Fibroblast of lung (primary cell): Measurements from ENCODE around the gene PGAM2. TPM values are rescaled to one million over a fixed set of nuclear protein-coding genes. Genes with fewer than 3 reads are reported as not detected.

Experiments used
- DNase-seq, 2 donors: peaks; one replicate each; pipeline versions ENCODE4 v3.0.0 to v3.0.0-alpha.2; 2010; ENCODE audit warnings: low read depth in 2 of 2
- H2AFZ ChIP-seq: 2 replicates; pipeline ENCODE4 v1.5.1; 2012; ENCODE audit warnings: low read length, control low read depth, inconsistent platforms
- H3K27ac ChIP-seq: 2 replicates; pipeline ENCODE4 v1.5.1; 2011; ENCODE audit warnings: low read length, control low read depth; ENCODE audit not compliant: insufficient read depth
- H3K27me3 ChIP-seq: 2 replicates; pipeline ENCODE4 v1.5.1; 2011; ENCODE audit warnings: mild to moderate bottlenecking, low read length; ENCODE audit not compliant: control insufficient read depth, insufficient read depth
- H3K36me3 ChIP-seq: 2 replicates; pipeline ENCODE4 v1.5.1; 2011; ENCODE audit warnings: low read length; ENCODE audit not compliant: control insufficient read depth, insufficient read depth
- H3K4me1 ChIP-seq: 2 replicates; pipeline ENCODE4 v1.5.1; 2011; ENCODE audit warnings: low read length; ENCODE audit not compliant: control insufficient read depth, insufficient read depth; ENCODE audit errors: extremely low read depth
- H3K4me2 ChIP-seq: 2 replicates; pipeline ENCODE4 v1.5.1; 2011; ENCODE audit warnings: low read length, control low read depth; ENCODE audit not compliant: insufficient read depth; ENCODE audit errors: extremely low read depth
- H3K4me3 ChIP-seq, 4 experiments: fragments of 200-600 bp in 1 of 4; sonication (generic) in 1 of 4; replicated peaks in 1 of 4; 2 replicates each; pipeline ENCODE4 v1.5.1; 2011 to 2016; ENCODE audit warnings: low read length in 4 of 4, low read depth in 3 of 4, mild to moderate bottlenecking in 3 of 4, control low read depth in 2 of 4, inconsistent platforms in 1 of 4, mixed read lengths in 1 of 4; ENCODE audit not compliant: insufficient read depth in 1 of 4; ENCODE audit errors: control extremely low read depth in 1 of 4
- H3K79me2 ChIP-seq: 2 replicates; pipeline ENCODE4 v1.5.1; 2012; ENCODE audit warnings: mild to moderate bottlenecking, low read length, inconsistent platforms; ENCODE audit not compliant: control insufficient read depth, insufficient read depth
- H3K9ac ChIP-seq: 2 replicates; pipeline ENCODE4 v1.5.1; 2011; ENCODE audit warnings: mild to moderate bottlenecking, low read length, control low read depth; ENCODE audit not compliant: insufficient read depth
- H3K9me3 ChIP-seq: 2 replicates; pipeline ENCODE4 v1.5.1; 2012; ENCODE audit warnings: low read depth, low read length; ENCODE audit not compliant: control insufficient read depth, insufficient read depth
- H4K20me1 ChIP-seq: 2 replicates; pipeline ENCODE4 v1.5.1; 2011; ENCODE audit warnings: low read length; ENCODE audit not compliant: control insufficient read depth, insufficient read depth; ENCODE audit errors: extremely low read depth
- EZH2 ChIP-seq: IDR thresholded peaks from 2 replicates; pipeline ENCODE4 v1.5.1; 2012; ENCODE audit warnings: low read length, control low read depth, mild to moderate bottlenecking; ENCODE audit errors: missing control alignments
- polyA plus RNA-seq, 2 donors: library from polyadenylated mRNA; depleted of rRNA in 1 of 2; stranded (reverse) in 1 of 2; unstranded in 1 of 2; fragments of >200 nt; gene quantifications; 2 replicates each; pipeline ENCODE4 v1.2.1, GENCODE V29; 2011 to 2012; ENCODE audit warnings: missing spikeins in 1 of 2
- total RNA-seq: library from RNA; depleted of rRNA; stranded (reverse); fragments of >200 nt; gene quantifications from 2 replicates; pipeline ENCODE4 v1.2.1, GENCODE V29; 2014
- TF ChIP-seq, protein P1 (sequence below), 2 donors: IDR thresholded peaks in 1 of 2; conservative IDR thresholded peaks in 1 of 2; 1 replicate in 1 of 2; 2 replicates in 1 of 2; pipeline ENCODE4 v1.5.1; 2011 to 2012; ENCODE audit warnings: low read length in 2 of 2, control low read depth in 1 of 2, inconsistent platforms in 1 of 2, low read depth in 1 of 2, mild to moderate bottlenecking in 1 of 2

The PGAM2 gene
- total and polyA plus RNA-seq, 2 donors (not counting 1 experiment from before 2014, with no cell fraction given), result 0.33 TPM; not detected in 1

DNA sequence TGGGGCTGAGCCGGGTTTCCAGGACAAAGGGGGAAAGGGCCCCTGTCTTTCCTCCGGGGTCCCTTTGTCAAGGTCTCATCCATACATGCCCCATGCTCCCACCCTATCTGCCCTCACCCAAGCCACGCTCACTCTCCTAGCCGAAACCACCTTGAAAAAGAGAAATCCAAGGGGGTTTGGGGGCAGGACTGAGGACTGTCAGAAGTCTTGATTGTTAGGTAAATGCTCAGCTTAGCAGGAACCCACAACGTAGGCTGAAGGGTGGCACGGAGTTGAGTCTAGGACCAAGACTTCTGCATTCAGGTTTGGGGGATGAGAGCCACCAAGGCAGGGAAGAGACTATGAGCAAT lies 719 bp upstream of the PGAM2 start:
- Histone ChIP-seq H3K4me3 (no peak overlapping the region), H3K9ac (no peak overlapping the region), H2AFZ (no peak overlapping the region), H3K27ac (no peak overlapping the region), H3K36me3 (peaks cover 3% of the 10 kb centered on the region), H4K20me1 (no peaks in the 10 kb centered on the region), H3K4me1 (no peaks in the 10 kb centered on the region), H3K27me3 (peaks cover 5% of the 10 kb centered on the region), H3K79me2 (no peaks in the 10 kb centered on the region), H3K4me2 (no peak overlapping the region), H3K9me3 (no peaks in the 10 kb centered on the region)
- no peak for DNase-seq
- TF ChIP-seq EZH2, result no peak
- TF ChIP-seq, protein P1, sequence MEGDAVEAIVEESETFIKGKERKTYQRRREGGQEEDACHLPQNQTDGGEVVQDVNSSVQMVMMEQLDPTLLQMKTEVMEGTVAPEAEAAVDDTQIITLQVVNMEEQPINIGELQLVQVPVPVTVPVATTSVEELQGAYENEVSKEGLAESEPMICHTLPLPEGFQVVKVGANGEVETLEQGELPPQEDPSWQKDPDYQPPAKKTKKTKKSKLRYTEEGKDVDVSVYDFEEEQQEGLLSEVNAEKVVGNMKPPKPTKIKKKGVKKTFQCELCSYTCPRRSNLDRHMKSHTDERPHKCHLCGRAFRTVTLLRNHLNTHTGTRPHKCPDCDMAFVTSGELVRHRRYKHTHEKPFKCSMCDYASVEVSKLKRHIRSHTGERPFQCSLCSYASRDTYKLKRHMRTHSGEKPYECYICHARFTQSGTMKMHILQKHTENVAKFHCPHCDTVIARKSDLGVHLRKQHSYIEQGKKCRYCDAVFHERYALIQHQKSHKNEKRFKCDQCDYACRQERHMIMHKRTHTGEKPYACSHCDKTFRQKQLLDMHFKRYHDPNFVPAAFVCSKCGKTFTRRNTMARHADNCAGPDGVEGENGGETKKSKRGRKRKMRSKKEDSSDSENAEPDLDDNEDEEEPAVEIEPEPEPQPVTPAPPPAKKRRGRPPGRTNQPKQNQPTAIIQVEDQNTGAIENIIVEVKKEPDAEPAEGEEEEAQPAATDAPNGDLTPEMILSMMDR (conservative IDR thresholded peaks at IDR 0.05 in 1 of 2, IDR thresholded peaks at IDR 0.05 in 1 of 2; ENCODE audit: low read depth in 1 of 2, low read length in 2 of 2), result no peak

DNA sequence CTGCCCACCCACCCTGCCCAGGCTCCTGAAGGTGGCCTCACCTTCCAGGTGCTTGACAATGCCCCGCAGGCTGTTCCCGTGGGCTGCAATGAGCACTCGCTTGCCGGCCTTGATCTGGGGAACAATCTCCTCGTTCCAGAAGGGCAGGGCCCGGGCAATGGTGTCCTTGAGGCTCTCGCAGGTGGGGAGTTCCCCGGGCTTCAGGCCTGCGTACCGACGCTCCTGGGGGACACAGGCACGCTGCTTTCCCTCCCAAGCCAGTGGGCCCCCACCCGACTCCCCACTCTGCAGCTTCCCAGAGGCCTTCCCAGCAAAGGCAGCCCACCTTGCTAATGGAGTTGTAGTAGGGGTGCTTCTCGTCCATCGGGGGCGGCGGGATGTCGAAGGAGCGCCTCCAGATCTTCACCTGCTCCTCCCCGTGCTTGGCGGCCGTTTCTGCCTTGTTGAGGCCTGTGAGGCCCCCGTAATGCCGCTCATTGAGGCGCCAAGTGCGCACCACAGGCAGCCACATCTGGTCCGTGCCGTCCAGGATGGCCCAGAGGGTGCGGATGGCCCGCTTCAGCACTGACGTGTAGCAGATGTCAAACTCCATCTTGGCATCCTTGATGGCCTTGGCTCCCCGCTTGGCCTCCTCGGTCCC lies 456 bp downstream of the PGAM2 start:
- no peaks in the 10 kb centered on the region for H4K20me1 ChIP-seq
- H3K27me3 ChIP-seq, result peaks cover 5% of the 10 kb centered on the region
- H3K4me2 ChIP-seq, result no peak overlapping the region
- H3K4me1 ChIP-seq, result no peaks in the 10 kb centered on the region
- no peak overlapping the region for H3K4me3 ChIP-seq
- no peak for DNase-seq
- peaks cover 8% of the 10 kb centered on the region for H3K36me3 ChIP-seq
- TF ChIP-seq, protein P1 (conservative IDR thresholded peaks at IDR 0.05 in 1 of 2, IDR thresholded peaks at IDR 0.05 in 1 of 2; ENCODE audit: low read depth in 1 of 2, low read length in 2 of 2), result no peak
- TF ChIP-seq EZH2, result no peak
- H2AFZ ChIP-seq, result no peak overlapping the region
- no peak overlapping the region for H3K9ac ChIP-seq
- H3K27ac ChIP-seq, result no peak overlapping the region
- no peaks in the 10 kb centered on the region for H3K79me2 ChIP-seq
- H3K9me3 ChIP-seq, result no peaks in the 10 kb centered on the region

- no peak overlapping the region for H3K27ac ChIP-seq
- H3K27me3 ChIP-seq, result peaks cover 5% of the 10 kb centered on the region
- DNase-seq, result no peak
- no peak overlapping the region for H3K4me3 ChIP-seq
- H4K20me1 ChIP-seq, result no peaks in the 10 kb centered on the region
- H3K9ac ChIP-seq, result no peak overlapping the region
- H3K79me2 ChIP-seq, result no peaks in the 10 kb centered on the region
- H3K4me1 ChIP-seq, result no peaks in the 10 kb centered on the region
- H3K9me3 ChIP-seq, result no peaks in the 10 kb centered on the region
- H3K36me3 ChIP-seq, result peaks cover 13% of the 10 kb centered on the region
- H2AFZ ChIP-seq, result no peak overlapping the region
- H3K4me2 ChIP-seq, result no peak overlapping the region
- no peak for TF ChIP-seq EZH2
- TF ChIP-seq, protein P1 (conservative IDR thresholded peaks at IDR 0.05 in 1 of 2, IDR thresholded peaks at IDR 0.05 in 1 of 2; ENCODE audit: low read depth in 1 of 2, low read length in 2 of 2), result no peak
Observed at GRCh38 chr7:44063894-44064651, 1.3 kb downstream of the PGAM2 start.
